ENCODE results near the gene HNRNPD. TPM values are rescaled to one million over a fixed set of nuclear protein-coding genes. Genes with fewer than 3 reads are reported as not detected.
"Not testable (repeated sequence)": the region's sequence is repeated elsewhere in the genome, so short reads cannot be mapped to it uniquely, and the experiment has no call there.

HNRNPD gene
- total RNA-seq, 4 donors from 2014 or later, result 65.5 to 253 (median 78.1) TPM

DNA sequence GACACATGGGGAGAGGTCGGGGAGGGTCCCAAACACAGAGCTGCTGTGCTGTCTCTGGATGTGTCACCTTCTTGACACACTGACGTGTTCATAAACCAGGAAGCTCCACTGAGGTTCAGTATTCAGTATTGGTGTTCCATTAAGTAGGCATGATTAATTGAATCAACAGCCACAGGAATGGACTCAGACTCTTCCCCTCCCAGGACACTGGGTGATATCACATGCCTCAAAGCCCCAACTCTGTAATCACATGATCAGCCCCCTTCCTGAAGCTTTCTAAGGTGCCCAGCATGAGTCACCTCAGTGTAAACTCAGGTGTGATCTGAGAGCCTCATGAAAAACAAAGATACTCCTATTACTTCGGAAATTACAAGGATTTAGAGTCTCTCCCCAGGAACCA is 21.1 kb upstream of the HNRNPD start:
- H3K9me3 ChIP-seq, result no peaks in the 10 kb centered on the region
- H3K4me1 ChIP-seq, result no peaks in the 10 kb centered on the region
- WGBS, result 86% methylated on average over 3 of the region's 3 CpGs
- no peak for TF ChIP-seq EP300 (IDR thresholded peaks at IDR 0.05)
- no peak for TF ChIP-seq CTCF (IDR thresholded peaks at IDR 0.05)
- no peak for TF ChIP-seq POLR2A (IDR thresholded peaks at IDR 0.05)
- no peak for TF ChIP-seq POLR2AphosphoS5 (IDR thresholded peaks at IDR 0.05)
- no peak overlapping the region for H3K27ac ChIP-seq
- H3K4me3 ChIP-seq, result no peak overlapping the region
- no peaks in the 10 kb centered on the region for H3K36me3 ChIP-seq
- no peak for DNase-seq (ENCODE audit: low spot score in 2 of 2)
- H3K27me3 ChIP-seq, result no peaks in the 10 kb centered on the region

- H3K9me3 ChIP-seq; DNase-seq (ENCODE audit: low spot score in 2 of 2): not testable (repeated sequence)
- WGBS, result 89% methylated on average over 9 of the region's 9 CpGs
These were observed 16.3 kb upstream of the HNRNPD start for GRCh38 chr4:82390061-82390460.

GRCh38 chr4:82388405-82388804 is 14.6 kb upstream of the HNRNPD start:
- no peak for DNase-seq (ENCODE audit: low spot score in 2 of 2)

More at GRCh38 chr4:82390061-82390460, 16.3 kb upstream of the HNRNPD start:
- H3K27ac ChIP-seq, H3K27me3 ChIP-seq, H3K4me1 ChIP-seq, H3K36me3 ChIP-seq, H3K4me3 ChIP-seq: not testable (repeated sequence)

GRCh38 chr4:82386312-82386711 is 12.5 kb upstream of the HNRNPD start:
- WGBS, result 88% methylated on average over 8 of the region's 8 CpGs
- H3K36me3 ChIP-seq; DNase-seq (ENCODE audit: low spot score in 2 of 2); H3K4me1 ChIP-seq; H3K4me3 ChIP-seq; H3K27ac ChIP-seq; H3K27me3 ChIP-seq; H3K9me3 ChIP-seq: not testable (repeated sequence)

More at GRCh38 chr4:82388405-82388804, 14.6 kb upstream of the HNRNPD start:
- Histone ChIP-seq H3K27me3 (no peaks in the 10 kb centered on the region), H3K36me3 (no peaks in the 10 kb centered on the region), H3K4me3 (no peak overlapping the region), H3K4me1 (no peaks in the 10 kb centered on the region), H3K27ac (no peak overlapping the region), H3K9me3 (no peaks in the 10 kb centered on the region)
- WGBS, result 67% methylated on average over 1 of the region's 1 CpG
- TF ChIP-seq POLR2A (IDR thresholded peaks at IDR 0.05) (no peak), POLR2AphosphoS5 (IDR thresholded peaks at IDR 0.05) (no peak), EP300 (IDR thresholded peaks at IDR 0.05) (no peak), CTCF (IDR thresholded peaks at IDR 0.05) (no peak)

DNA sequence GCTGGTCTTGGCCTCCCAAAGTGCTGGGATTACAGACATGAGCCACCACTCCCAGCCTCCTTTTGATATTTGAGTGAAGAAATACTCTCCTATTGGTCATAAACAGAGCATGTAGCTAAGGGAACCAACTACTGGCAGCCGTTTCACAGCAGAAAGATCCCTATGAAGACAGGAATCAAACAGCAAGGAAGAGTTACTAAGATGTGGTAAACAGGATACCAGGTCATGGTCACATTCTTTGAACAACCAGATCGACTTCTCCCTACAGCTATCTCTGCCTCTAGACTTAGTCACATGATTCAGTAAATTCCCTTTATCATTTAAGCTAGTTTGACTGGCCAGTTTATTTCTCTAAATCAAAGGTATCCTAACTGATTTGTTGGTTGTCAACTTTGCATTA is 9.0 kb upstream of the HNRNPD start:
- peaks cover 4% of the 10 kb centered on the region for H3K36me3 ChIP-seq
- H3K4me1 ChIP-seq, result peaks cover 12% of the 10 kb centered on the region
- TF ChIP-seq CTCF (IDR thresholded peaks at IDR 0.05), result no peak
- TF ChIP-seq EP300 (IDR thresholded peaks at IDR 0.05), result no peak
- no peak for TF ChIP-seq POLR2AphosphoS5 (IDR thresholded peaks at IDR 0.05)
- TF ChIP-seq POLR2A (IDR thresholded peaks at IDR 0.05), result no peak
- H3K4me3 ChIP-seq, result no peak overlapping the region
- no peak for DNase-seq (ENCODE audit: low spot score in 2 of 2)
- 63% methylated on average over 2 of the region's 2 CpGs for WGBS
- no peaks in the 10 kb centered on the region for H3K9me3 ChIP-seq
- no peak overlapping the region for H3K27ac ChIP-seq
- no peaks in the 10 kb centered on the region for H3K27me3 ChIP-seq

DNA sequence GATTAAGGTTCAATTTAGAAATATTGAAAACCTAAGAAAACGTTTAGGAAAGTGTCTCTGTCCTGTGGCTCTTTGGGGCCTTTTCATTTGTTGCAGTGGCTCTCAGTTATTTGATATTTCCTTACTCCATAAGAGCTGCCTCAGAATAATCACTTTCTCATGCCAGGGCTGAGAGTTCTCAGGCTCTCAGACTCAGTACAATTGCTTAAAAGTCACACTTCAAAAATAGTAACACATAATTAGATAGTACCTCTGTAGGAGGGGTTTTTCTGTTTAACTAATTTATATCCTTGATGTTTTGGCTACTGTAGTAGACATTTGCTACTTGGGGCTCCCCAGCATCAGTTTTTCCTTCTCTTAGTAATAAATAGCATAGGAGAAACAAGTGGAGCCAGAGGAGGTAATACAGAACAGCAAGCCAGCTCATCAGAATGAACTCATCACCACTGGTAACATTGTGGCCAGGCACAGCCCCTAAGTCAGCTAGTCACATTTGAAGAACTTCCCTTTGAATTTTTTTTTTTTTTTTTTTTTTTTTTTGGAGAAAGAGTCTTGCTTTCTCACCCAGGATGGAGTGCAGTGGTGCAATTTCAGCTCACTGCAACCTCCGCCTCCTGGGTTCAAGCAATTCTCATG is 8.0 kb upstream of the HNRNPD start:
- peaks cover 4% of the 10 kb centered on the region for H3K36me3 ChIP-seq
- no peak overlapping the region for H3K4me3 ChIP-seq
- DNase-seq (ENCODE audit: low spot score in 2 of 2), result no peak
- no peaks in the 10 kb centered on the region for H3K9me3 ChIP-seq
- H3K4me1 ChIP-seq, result peaks cover 12% of the 10 kb centered on the region
- 81% methylated on average over 2 of the region's 2 CpGs for WGBS
- no peak overlapping the region for H3K27ac ChIP-seq
- TF ChIP-seq POLR2A (IDR thresholded peaks at IDR 0.05), result no peak
- TF ChIP-seq POLR2AphosphoS5 (IDR thresholded peaks at IDR 0.05), result no peak
- TF ChIP-seq CTCF (IDR thresholded peaks at IDR 0.05), result no peak
- H3K27me3 ChIP-seq, result no peaks in the 10 kb centered on the region

Measured in suprapubic skin (tissue), 4 donors.